Liver (tissue), 3 donors: Measurements from ENCODE around the gene PITHD1.

ENCODE experiments used
- FOXA1 ChIP-seq: IDR thresholded peaks from 2 replicates; pipeline ENCODE4 v1.6.1; 2016; ENCODE audit warnings: antibody characterized with exemption
- GABPA ChIP-seq, 2 donors: IDR thresholded peaks in 1 of 2; conservative IDR thresholded peaks in 1 of 2; 2 replicates each; pipeline ENCODE4 v1.6.1; 2016; ENCODE audit warnings: antibody characterized with exemption in 2 of 2, mild to moderate bottlenecking in 1 of 2, moderate library complexity in 1 of 2
- HNF4G ChIP-seq: IDR thresholded peaks from 2 replicates; pipeline ENCODE4 v1.6.1; 2016; ENCODE audit warnings: antibody characterized with exemption
- JUND ChIP-seq, 2 donors: IDR thresholded peaks; 2 replicates each; pipeline ENCODE4 v1.6.1; 2016; ENCODE audit warnings: antibody characterized with exemption in 2 of 2
- NR2F2 ChIP-seq: IDR thresholded peaks from 2 replicates; pipeline ENCODE4 v1.6.1; 2016; ENCODE audit warnings: antibody characterized with exemption
- RAD21 ChIP-seq, 2 donors: IDR thresholded peaks; 2 replicates each; pipeline ENCODE4 v1.6.1; 2016; ENCODE audit warnings: antibody characterized with exemption in 2 of 2, mild to moderate bottlenecking in 2 of 2
- RXRA ChIP-seq, 2 donors: IDR thresholded peaks; 2 replicates each; pipeline ENCODE4 v1.6.1; 2017 to 2018; ENCODE audit warnings: antibody characterized with exemption in 2 of 2, mild to moderate bottlenecking in 1 of 2
- TAF1 ChIP-seq: conservative IDR thresholded peaks from 2 replicates; pipeline ENCODE4 v1.6.1; 2016; ENCODE audit warnings: antibody characterized with exemption, mild to moderate bottlenecking
- YY1 ChIP-seq: IDR thresholded peaks from 2 replicates; pipeline ENCODE4 v1.6.1; 2016; ENCODE audit warnings: antibody characterized with exemption, mild to moderate bottlenecking
- TF ChIP-seq, protein P1 (sequence below): fragments of 150-350 bp; IDR thresholded peaks from 2 replicates; pipeline ENCODE4 v1.5.1; 2017; ENCODE audit warnings: improper control_type of control experiment, low read depth, low read length; ENCODE audit not compliant: missing input control
- TF ChIP-seq, protein P2 (sequence below): IDR thresholded peaks from 2 replicates; pipeline ENCODE4 v1.6.1; 2016; ENCODE audit warnings: antibody characterized with exemption
- TF ChIP-seq, protein P3 (sequence below): IDR thresholded peaks from 2 replicates; pipeline ENCODE4 v1.6.1; 2016; ENCODE audit warnings: antibody characterized with exemption
- TF ChIP-seq, protein P4 (sequence below): IDR thresholded peaks from 2 replicates; pipeline ENCODE4 v1.6.1; 2016; ENCODE audit warnings: antibody characterized with exemption, mild to moderate bottlenecking
- TF ChIP-seq, protein P5 (sequence below): IDR thresholded peaks from 2 replicates; pipeline ENCODE4 v1.6.1; 2016; ENCODE audit warnings: antibody characterized with exemption
- donor health status: healthy.
- donor health status: healthy.

DNA sequence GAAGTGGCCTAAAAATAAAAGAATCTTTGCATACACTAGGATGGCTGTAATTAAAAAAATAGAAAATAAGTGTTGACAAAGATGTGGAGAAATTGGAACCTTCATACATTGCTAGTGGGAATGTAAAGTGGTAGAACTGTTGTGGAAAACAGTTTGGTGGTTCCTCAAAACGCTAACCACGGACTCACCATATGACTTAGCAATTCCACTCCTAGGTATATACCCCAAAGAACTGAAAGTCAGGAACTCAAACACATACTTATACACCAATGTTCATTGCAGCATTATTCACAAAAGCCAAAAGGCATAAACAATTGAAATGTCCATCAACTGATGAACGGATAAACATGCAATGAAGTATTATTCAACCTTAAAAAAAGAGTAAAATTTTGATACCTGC, 57.8 kb downstream of the PITHD1 start:
- TF ChIP-seq, protein P1, sequence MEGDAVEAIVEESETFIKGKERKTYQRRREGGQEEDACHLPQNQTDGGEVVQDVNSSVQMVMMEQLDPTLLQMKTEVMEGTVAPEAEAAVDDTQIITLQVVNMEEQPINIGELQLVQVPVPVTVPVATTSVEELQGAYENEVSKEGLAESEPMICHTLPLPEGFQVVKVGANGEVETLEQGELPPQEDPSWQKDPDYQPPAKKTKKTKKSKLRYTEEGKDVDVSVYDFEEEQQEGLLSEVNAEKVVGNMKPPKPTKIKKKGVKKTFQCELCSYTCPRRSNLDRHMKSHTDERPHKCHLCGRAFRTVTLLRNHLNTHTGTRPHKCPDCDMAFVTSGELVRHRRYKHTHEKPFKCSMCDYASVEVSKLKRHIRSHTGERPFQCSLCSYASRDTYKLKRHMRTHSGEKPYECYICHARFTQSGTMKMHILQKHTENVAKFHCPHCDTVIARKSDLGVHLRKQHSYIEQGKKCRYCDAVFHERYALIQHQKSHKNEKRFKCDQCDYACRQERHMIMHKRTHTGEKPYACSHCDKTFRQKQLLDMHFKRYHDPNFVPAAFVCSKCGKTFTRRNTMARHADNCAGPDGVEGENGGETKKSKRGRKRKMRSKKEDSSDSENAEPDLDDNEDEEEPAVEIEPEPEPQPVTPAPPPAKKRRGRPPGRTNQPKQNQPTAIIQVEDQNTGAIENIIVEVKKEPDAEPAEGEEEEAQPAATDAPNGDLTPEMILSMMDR, result no peak
- TF ChIP-seq, protein P2, sequence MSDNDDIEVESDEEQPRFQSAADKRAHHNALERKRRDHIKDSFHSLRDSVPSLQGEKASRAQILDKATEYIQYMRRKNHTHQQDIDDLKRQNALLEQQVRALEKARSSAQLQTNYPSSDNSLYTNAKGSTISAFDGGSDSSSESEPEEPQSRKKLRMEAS, result no peak
- TF ChIP-seq, protein P3, sequence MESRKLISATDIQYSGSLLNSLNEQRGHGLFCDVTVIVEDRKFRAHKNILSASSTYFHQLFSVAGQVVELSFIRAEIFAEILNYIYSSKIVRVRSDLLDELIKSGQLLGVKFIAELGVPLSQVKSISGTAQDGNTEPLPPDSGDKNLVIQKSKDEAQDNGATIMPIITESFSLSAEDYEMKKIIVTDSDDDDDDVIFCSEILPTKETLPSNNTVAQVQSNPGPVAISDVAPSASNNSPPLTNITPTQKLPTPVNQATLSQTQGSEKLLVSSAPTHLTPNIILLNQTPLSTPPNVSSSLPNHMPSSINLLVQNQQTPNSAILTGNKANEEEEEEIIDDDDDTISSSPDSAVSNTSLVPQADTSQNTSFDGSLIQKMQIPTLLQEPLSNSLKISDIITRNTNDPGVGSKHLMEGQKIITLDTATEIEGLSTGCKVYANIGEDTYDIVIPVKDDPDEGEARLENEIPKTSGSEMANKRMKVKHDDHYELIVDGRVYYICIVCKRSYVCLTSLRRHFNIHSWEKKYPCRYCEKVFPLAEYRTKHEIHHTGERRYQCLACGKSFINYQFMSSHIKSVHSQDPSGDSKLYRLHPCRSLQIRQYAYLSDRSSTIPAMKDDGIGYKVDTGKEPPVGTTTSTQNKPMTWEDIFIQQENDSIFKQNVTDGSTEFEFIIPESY, result no peak
- TF ChIP-seq FOXA1 (no peak), YY1 (no peak), RAD21 (IDR thresholded peaks at IDR 0.05) (no peak), HNF4G (no peak), TAF1 (no peak), GABPA (IDR thresholded peaks at IDR 0.05 in 1 of 2, conservative IDR thresholded peaks at IDR 0.05 in 1 of 2) (no peak), JUND (IDR thresholded peaks at IDR 0.05) (no peak), RXRA (IDR thresholded peaks at IDR 0.05) (no peak), NR2F2 (no peak)
- TF ChIP-seq, protein P4, sequence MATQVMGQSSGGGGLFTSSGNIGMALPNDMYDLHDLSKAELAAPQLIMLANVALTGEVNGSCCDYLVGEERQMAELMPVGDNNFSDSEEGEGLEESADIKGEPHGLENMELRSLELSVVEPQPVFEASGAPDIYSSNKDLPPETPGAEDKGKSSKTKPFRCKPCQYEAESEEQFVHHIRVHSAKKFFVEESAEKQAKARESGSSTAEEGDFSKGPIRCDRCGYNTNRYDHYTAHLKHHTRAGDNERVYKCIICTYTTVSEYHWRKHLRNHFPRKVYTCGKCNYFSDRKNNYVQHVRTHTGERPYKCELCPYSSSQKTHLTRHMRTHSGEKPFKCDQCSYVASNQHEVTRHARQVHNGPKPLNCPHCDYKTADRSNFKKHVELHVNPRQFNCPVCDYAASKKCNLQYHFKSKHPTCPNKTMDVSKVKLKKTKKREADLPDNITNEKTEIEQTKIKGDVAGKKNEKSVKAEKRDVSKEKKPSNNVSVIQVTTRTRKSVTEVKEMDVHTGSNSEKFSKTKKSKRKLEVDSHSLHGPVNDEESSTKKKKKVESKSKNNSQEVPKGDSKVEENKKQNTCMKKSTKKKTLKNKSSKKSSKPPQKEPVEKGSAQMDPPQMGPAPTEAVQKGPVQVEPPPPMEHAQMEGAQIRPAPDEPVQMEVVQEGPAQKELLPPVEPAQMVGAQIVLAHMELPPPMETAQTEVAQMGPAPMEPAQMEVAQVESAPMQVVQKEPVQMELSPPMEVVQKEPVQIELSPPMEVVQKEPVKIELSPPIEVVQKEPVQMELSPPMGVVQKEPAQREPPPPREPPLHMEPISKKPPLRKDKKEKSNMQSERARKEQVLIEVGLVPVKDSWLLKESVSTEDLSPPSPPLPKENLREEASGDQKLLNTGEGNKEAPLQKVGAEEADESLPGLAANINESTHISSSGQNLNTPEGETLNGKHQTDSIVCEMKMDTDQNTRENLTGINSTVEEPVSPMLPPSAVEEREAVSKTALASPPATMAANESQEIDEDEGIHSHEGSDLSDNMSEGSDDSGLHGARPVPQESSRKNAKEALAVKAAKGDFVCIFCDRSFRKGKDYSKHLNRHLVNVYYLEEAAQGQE, result no peak
- TF ChIP-seq, protein P5, sequence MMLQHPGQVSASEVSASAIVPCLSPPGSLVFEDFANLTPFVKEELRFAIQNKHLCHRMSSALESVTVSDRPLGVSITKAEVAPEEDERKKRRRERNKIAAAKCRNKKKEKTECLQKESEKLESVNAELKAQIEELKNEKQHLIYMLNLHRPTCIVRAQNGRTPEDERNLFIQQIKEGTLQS, result no peak
